GM19372 (cell line): Measurements from ENCODE around the gene PTGES2.

Experiments used
- ATAC-seq: cut with Tn5 transposase; IDR thresholded peaks from one replicate; pipeline ENCODE4 v1.9.1; 2021; ENCODE audit warnings: mild to moderate bottlenecking, low read depth, moderate library complexity; ENCODE audit not compliant: unreplicated experiment

Gene PTGES2

DNA sequence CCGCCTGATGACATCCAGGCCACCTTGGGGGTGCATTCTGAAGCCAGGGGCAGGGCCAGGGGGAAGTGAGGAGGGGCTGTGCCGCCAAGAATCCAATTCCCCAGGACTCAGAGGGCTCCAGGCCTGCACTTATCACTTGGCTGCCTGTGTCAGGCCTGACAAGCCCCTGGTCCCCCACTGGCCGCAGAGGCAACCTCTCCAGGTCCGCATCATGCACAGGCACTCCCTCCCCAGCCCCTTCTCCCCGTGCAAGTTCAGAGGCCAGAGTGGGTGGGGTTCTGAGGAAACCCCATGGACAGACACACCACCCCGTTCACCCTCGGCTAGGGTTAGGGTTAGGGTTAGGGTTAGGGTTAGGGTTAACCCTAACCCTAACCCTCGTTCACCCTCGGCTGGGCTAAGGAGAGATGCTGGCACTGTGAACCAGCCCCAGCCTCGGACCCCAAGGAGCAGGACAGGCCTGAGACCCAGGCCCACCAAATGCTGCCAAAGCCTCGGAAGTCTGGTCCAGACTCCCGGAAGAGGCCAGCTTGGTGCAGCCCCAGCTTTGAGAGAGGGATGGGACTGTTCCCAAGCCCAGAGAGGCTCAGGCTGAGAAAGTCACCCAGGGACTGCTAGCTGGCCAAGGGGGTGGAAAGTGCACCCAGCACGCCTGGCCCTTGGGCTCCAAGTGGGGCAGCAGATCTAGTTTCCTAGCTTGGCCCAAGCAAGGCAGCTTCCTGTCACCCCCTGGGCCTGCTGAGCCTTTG lies 26.6 kb upstream of the PTGES2 start:
- no peak for ATAC-seq

DNA sequence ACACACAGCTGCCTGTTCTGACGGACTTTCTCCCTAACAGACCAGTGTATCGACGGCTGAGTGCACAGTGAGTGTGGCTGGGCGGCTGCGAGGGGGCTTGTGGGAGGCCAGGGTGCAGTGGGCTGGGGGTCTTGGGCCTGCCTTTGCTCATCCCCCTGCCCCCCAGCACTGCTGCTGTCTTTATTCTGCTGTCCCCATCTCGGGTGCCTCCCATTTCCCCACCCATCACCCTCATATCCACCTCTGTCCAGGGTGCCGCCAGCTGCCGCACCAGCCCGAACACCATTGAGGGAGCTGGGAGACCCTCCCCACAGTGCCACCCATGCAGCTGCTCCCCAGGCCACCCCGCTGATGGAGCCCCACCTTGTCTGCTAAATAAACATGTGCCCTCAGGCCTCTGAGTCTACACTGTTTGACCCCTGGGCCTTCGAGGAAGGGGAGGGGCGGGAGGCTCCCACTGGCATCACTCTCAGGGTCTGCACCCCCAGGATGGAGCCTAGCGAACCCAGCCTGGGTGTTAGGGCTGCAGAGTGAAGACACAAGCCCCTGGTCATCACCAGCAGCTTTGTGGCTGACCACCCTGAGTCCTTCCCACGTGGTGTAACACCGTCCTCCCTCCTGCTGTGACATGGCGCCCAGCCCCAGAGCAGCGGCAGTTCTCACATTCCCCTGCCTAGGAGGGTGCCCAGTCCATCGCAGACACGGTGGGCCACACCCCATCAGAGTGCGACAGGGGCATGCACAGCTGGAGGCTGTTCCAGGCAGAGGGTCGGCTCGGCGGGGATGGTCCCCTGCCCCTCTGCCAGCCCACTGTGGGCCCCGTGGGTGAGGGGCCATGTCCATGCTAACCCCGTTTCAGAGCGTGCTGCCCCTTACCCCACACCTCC lies 25.8 kb upstream of the PTGES2 start:
- ATAC-seq, result no peak

DNA sequence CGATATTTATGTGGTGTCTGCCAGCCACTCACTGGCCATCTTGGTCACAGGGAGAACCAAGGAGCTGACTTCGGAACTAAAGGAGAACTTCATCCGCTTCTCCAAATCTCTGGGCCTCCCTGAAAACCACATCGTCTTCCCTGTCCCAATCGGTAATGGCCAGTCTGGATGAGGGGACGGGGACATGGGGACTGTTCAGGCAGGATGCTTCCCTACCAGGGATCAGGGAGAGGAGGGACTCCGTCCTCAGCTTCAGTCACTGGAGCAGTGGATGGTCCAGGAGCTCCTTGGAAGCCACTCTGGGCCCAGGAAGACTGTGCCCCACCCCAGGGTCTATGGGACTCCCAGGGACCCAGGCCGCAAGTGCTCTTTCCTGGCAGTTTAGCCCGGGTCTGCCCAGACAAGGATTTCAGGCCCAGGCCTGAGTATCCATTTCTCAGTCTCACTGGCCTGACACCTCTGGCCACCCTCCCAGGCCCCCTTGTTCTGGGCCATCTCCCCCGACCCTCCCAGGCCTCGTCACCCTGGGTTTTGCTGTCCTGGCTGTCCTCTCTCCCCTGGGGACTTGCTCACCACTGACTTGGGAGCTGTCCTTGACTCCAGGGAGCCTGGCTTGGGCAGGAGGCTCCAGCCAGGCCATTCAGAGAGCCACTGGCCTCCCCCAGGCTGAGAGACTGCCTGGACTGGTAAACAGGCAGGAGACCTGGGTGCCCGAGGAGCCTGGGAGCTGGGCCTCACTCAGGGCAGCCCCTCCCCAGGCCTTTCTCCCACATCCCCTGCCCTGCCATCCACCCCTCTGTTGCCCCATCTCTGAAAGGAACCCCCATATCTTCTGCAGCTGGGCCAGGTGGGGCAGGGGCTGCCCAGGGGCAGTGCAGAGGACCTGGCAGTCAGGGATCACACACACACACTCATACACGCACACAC lies 24.9 kb upstream of the PTGES2 start:
- ATAC-seq, result no peak

DNA sequence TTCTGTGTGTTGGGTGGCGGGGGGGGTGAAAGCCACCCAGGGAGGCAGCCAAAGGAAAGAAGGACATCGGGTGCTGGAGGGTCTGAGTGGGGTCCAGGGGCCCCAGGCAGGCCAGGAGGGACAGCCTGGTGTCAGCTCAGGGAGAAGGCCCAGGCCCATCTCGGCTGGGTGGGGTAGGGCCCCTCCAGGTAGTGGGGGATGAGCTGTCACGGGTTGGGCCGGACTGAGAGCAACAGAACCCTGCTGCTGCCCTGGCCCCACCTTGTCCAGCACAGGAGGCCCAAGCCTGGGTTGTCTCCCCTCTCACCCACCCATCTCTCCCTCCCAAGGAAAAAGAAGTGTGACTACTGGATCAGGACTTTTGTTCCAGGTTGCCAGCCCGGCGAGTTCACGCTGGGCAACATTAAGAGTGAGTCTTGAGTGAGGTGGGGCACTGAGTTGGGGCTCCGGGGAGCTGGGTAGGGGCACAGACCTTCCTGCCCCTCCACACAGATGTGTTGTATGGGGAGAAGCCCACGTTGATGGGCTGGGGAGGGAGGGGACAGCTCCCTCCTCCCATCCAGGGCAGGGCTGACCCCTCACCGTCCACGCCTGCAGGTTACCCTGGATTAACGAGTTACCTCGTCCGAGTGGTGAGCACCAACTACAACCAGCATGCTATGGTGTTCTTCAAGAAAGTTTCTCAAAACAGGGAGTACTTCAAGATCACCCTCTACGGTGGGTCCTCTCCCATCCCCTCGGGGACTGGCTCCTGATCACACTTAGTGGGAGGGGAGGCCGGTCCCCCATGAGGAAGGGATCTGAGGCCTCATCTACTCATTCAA lies 24.0 kb upstream of the PTGES2 start:
- no peak for ATAC-seq

GRCh38 chr9:128150594-128151308 lies 23.2 kb upstream of the PTGES2 start:
- ATAC-seq, result no peak

- no peak for ATAC-seq
Observed at GRCh38 chr9:128149951-128150593, 22.5 kb upstream of the PTGES2 start.

- ATAC-seq, result no peak
Observed at GRCh38 chr9:128149001-128149701, 21.6 kb upstream of the PTGES2 start, which contains the start of gene LCN2. Gene LCN2 (plus strand): TSS chr9:128149453. CDS start chr9:128149526, 73 bp downstream.

DNA sequence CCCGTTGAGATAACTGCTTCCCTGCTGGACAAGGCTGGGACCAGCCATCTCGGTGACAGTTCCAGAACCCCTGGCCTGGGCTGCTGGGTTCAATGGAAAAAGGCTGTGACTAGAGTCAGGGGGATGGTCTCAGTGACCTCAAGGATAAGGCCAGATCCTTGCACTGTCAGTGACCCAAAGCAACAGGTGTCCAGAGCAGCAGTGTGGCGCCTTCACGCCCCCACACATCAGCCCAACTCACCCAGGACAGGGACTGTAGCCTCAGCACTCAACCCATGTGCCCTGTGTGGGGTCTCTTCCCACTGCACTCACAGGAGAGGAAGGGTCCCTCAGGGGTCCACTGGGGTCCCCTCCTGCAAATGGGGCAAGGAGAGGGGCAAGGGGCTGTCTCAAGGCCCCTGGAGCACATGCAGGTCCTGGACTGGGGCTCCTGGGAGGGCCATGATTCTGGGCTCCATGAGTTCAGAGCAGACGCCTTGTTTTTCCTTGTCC lies 21.0 kb upstream of the PTGES2 start:
- no peak for ATAC-seq

GRCh38 chr9:128146591-128147120 lies 19.1 kb upstream of the PTGES2 start:
- no peak for ATAC-seq

DNA sequence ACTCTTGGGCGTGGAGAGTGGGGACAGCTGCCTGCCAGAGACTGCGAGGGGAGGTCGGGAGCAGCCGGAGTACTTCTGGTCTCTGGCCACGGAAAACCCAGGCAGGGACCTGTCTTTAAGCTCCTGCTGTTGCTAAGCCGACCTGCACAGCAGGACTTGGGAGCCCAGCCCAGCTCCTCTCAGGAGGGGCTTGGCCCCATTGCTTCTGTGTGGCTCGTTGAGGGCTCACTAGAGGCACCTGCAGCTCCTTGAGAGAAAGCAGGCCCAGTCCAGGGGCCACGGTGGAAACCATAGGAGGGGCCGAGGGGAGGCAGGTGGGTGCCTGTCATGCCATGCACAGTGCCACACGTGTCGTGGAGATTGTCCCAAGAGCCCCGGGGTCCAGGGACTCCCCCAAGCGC lies 18.4 kb upstream of the PTGES2 start:
- ATAC-seq, result no peak

- no peak for ATAC-seq
Observed at GRCh38 chr9:128145536-128145935, 18.0 kb upstream of the PTGES2 start.

DNA sequence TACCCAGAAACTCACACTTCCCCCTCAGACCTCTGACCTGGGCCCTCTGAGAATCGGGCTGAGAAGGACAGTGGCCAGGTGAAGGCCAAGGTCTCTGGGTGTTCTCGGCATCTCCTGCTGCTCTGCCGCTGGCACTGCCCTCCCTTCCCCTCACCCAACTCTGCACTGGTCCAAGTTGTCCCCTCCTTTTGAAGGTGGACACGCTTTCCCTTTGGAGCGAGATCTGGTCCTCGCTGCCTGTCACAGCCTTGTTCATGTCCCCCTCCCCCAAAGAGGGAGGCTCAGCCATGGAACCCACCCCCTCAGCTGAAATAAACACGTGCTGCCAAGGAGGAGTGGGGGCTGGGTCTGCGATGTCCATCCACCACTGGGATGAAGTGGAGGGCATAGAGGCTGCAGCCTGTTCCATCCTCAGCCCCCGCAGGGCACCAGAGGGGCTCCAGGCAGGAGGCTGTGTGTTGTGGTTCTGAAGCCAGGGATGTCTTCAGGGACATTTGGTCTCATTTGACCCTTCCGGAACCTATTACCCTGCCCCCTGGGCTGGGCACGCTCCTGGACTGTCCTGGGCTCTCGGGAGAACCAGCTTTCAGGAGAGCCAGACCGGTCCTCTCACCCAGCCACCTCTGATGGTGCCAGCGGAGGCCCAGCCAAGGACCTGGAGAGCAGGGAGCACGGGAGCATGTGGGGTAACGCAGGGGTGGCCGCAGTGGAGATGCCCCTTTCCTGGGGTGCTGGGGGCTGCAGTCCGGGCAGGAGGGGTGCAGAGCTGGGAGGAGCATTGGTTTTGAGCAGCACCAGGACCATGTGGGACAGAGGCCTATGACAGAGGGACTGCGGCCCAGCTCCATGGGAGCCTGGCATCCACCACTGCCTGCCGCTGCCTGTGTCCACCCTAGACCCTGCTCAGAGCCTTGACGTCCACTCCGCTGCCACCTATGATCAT lies 17.0 kb upstream of the PTGES2 start:
- ATAC-seq, result no peak

DNA sequence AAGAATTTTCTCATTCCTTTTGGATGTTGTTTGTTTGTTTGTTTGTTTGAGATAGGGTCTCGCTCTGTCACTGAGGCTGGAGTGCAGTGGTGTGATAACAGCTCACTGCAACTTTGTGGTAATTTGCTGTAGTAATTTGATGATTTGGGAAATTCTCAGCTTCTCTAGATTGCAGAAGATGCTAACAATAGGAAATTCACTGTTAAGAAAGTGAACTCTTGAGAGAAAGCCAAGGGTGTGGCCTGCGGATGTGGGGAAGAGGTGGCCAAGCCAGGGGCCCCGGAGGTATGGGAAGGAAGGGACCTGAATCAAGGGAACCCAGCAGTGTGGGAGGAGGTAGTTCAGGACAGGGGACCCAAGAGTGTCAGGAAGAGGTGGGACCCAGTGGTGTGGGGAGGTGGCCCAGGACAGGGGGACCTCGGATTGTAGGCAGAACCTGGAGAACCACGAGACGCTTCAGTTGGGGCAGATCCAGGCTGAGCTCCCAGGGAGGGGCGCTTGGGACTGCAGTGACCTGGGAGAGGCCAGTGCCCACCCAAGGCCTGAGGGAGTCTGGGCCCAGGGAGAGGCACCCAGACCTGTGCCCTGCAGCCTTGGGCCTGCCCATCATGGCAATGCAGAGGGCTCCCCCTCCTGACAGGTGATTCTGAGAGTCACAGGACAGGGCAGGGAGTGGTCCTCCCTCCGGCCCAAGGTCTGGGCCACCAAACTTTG lies 16.2 kb upstream of the PTGES2 start:
- no peak for ATAC-seq

- no peak for ATAC-seq
Observed at GRCh38 chr9:128142596-128142995, 15.1 kb upstream of the PTGES2 start.

DNA sequence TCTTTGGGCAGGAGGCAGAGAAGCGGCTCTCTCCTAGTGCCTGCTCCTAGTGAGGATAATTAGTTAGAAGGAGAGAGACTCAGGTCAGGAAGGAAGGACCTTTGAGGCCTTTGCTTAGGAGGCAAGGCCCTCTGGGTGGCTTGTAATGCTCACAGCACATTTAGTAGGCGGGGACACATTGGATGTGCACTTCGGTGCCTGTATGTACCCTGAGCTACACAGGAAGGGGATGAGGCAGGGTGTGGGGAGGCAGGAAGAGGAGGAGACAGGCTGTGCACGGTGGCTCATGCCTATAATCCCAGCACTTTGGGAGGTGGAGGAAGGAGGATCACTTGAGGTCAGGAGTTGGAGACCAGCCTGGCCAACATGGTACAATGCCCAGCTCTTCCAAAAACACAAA lies 14.5 kb upstream of the PTGES2 start:
- ATAC-seq, result no peak

DNA sequence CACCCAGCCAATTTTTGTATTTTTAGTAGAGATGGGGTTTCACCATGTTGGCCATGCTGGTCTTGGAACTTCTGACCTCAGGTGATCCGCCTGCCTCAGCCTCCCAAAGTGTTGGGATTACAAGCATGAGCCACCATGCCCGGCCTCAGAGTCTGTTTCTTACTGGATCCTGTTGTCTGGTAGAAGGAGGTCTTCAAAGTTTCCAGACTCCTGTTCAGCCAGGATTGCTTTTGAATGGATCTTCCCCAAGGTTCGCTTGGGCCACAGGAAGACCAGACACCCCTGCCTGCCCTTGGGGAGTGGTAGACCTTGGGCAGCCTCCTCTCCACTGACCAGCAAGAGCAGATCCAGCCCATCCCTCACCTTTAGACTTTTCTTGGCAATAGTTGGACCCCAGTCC lies 14.1 kb upstream of the PTGES2 start:
- ATAC-seq, result no peak
